HepG2 (cell line): ENCODE measurements around the gene NPFFR1. TPM values are rescaled to one million over a fixed set of nuclear protein-coding genes. Genes with fewer than 3 reads are reported as not detected.

Experiments
- ATAC-seq: fragments of 200-7000 bp; cut with Tn5 transposase; 3 replicates; pipeline ENCODE4 v1.9.1; 2020; ENCODE audit warnings: mild to moderate bottlenecking, moderate library complexity
- BruUV-seq: library from RNA; stranded (reverse); fragments of 400-500 nt; replicated peaks from 2 replicates; lab custom pipeline; 2021; lab: Mats Ljungman, UMichigan
- CTCF ChIA-PET: fragments of 300-600 bp; formaldehyde crosslinking; extraction: SDS; loops from one replicate; lab custom pipeline; 2021; ENCODE audit warnings: low total read pairs, inconsistent platforms, low intra/inter-chr PET ratio; lab: Yijun Ruan, JAX
- POLR2A ChIA-PET: fragments of 350-600 bp; sonication (Branson Sonifier 250); formaldehyde crosslinking; loops from one replicate; lab custom pipeline; 2020; ENCODE audit warnings: antibody characterized with exemption, inconsistent platforms; lab: Yijun Ruan, JAX
- DNase-seq: peaks from one replicate; pipeline ENCODE4 v3.0.0-alpha.2; 2015; ENCODE audit warnings: low spot score
- FAIRE-seq: peaks from 3 replicates; lab custom pipeline; 2011; peaks lifted over from hg19 to GRCh38; lab: Jason Lieb, UNC
- H2AFZ ChIP-seq: one replicate; pipeline ENCODE4 v1.6.1; 2011; ENCODE audit warnings: low read length, inconsistent platforms
- H3K27ac ChIP-seq: fragments of 300-600 bp; 3 replicates; pipeline ENCODE4 v1.8.0; 2011; ENCODE audit warnings: mixed run types, mild to moderate bottlenecking, mixed read lengths, low read length, inconsistent platforms; ENCODE audit not compliant: insufficient read depth; ENCODE audit errors: extremely low read length
- H3K27me3 ChIP-seq, 2 experiments: fragments of 200-600 bp in 1 of 2; 2 replicates in 1 of 2; 3 replicates in 1 of 2; pipeline versions ENCODE4 v1.6.0 to v1.8.0; 2011; ENCODE audit warnings: low read length in 2 of 2, mild to moderate bottlenecking in 2 of 2, moderate library complexity in 2 of 2, inconsistent platforms in 1 of 2; ENCODE audit not compliant: insufficient read depth in 2 of 2, control insufficient read depth in 1 of 2
- H3K36me3 ChIP-seq, 2 experiments: fragments of 200-600 bp in 1 of 2; replicated peaks in 1 of 2; 2 replicates in 1 of 2; 3 replicates in 1 of 2; pipeline versions ENCODE4 v1.5.1 to v1.8.0; 2011; ENCODE audit warnings: low read length in 2 of 2, inconsistent platforms in 1 of 2; ENCODE audit not compliant: insufficient read depth in 2 of 2, control insufficient read depth in 1 of 2
- H3K4me1 ChIP-seq: 2 replicates; pipeline ENCODE4 v1.5.1; 2012; ENCODE audit warnings: low read length, inconsistent platforms; ENCODE audit not compliant: insufficient read depth
- H3K4me2 ChIP-seq: 2 replicates; pipeline ENCODE4 v1.6.0; 2011; ENCODE audit warnings: low read depth, low read length, inconsistent platforms
- H3K4me3 ChIP-seq, 3 experiments: fragments of 200-600 bp in 1 of 3; sonication (generic), shearing (Covaris generic) in 1 of 3; replicated peaks in 1 of 3; 2 replicates each; pipeline ENCODE4 v1.5.1; 2011 to 2016; ENCODE audit warnings: low read length in 3 of 3, inconsistent platforms in 2 of 3, low read depth in 2 of 3, mild to moderate bottlenecking in 2 of 3, control low read depth in 1 of 3, mixed read lengths in 1 of 3; ENCODE audit not compliant: insufficient read depth in 1 of 3
- H3K79me2 ChIP-seq: one replicate; pipeline ENCODE4 v1.6.1; 2011; ENCODE audit warnings: low read length, inconsistent platforms; ENCODE audit not compliant: insufficient read depth
- H3K9ac ChIP-seq: 2 replicates; pipeline ENCODE4 v1.6.0; 2011; ENCODE audit warnings: mild to moderate bottlenecking, low read depth, low read length, inconsistent platforms; ENCODE audit not compliant: insufficient read depth
- H3K9me3 ChIP-seq: 2 replicates; pipeline ENCODE4 v1.5.1; 2012; ENCODE audit warnings: mild to moderate bottlenecking, low read length
- H4K20me1 ChIP-seq: 2 replicates; pipeline ENCODE4 v1.6.0; 2011; ENCODE audit warnings: inconsistent platforms, mild to moderate bottlenecking, low read length, moderate library complexity; ENCODE audit not compliant: insufficient read depth
- HNF4G ChIP-seq, 2 experiments: sonication (generic) in 1 of 2; formaldehyde crosslinking in 1 of 2; IDR thresholded peaks; 2 replicates each; pipeline versions ENCODE4 v1.4.0 to v1.6.1; 2011 to 2020; ENCODE audit warnings: borderline replicate concordance in 2 of 2, low read depth in 2 of 2, mild to moderate bottlenecking in 2 of 2, low read length in 1 of 2, missing genetic modification reagents in 1 of 2, moderate library complexity in 1 of 2
- ISL2 ChIP-seq: sonication (generic); formaldehyde crosslinking; IDR thresholded peaks from 2 replicates; pipeline ENCODE4 v1.5.0; 2020; ENCODE audit warnings: missing genetic modification reagents
- NCOA1 ChIP-seq: sonication (generic); formaldehyde crosslinking; IDR thresholded peaks from 2 replicates; pipeline ENCODE4 v1.9.0; 2021; ENCODE audit warnings: missing genetic modification reagents
- SMC3 ChIP-seq: IDR thresholded peaks from 2 replicates; pipeline ENCODE4 v1.6.1; 2011; ENCODE audit warnings: low read length, improper control_type of control experiment
- SPEN ChIP-seq: sonication (generic); formaldehyde crosslinking; IDR thresholded peaks from 2 replicates; pipeline ENCODE4 v1.5.1; 2020; ENCODE audit warnings: low read depth, mild to moderate bottlenecking, missing genetic modification reagents
- XRCC5 ChIP-seq: fragments of 200-400 bp; formaldehyde crosslinking; optimal IDR thresholded peaks from 2 replicates; pipeline ENCODE3; 2017; ENCODE audit warnings: mild to moderate bottlenecking, low read length
- ZEB1 ChIP-seq: IDR thresholded peaks from 2 replicates; pipeline ENCODE4 v1.6.1; 2012; ENCODE audit warnings: mild to moderate bottlenecking, low read depth, inconsistent platforms; ENCODE audit not compliant: insufficient replicate concordance
- WGBS: methylation state at CpG from one replicate; pipeline ENCODE4 v1.1.6; 2017; ENCODE audit warnings: low lambda C conversion rate; 5-methylcytosine and 5-hydroxymethylcytosine counted together
- in situ Hi-C: cut with HindIII; loops from 2 replicates; pipeline ENCODE4 v1.10.0; 2017; ENCODE audit warnings: low pct_unique_long_range_greater_than_20kb; ENCODE audit not compliant: extremely low pct_ligation_motif_present
- intact Hi-C: fragments of 100-400 bp; cut with micrococcal nuclease; formaldehyde crosslinking; loops from one replicate; pipeline ENCODE4 v1.10.0; 2022; ENCODE audit not compliant: unreplicated experiment
- polyA plus RNA-seq, 8 experiments: library from polyadenylated mRNA; depleted of rRNA in 3 of 8; stranded (reverse) in 7 of 8; unstranded in 1 of 8; fragments of >200 nt; fragmentation: Illumina TruSeq in 4 of 8; extraction: Trizol in 4 of 8; gene quantifications; 2 replicates each; pipeline versions ENCODE4 v1.2.1 to v1.2.3, GENCODE V29; 2011 to 2016; ENCODE audit warnings: low read depth in 4 of 8, missing spikeins in 1 of 8, mixed read lengths in 1 of 8; ENCODE audit not compliant: insufficient read depth in 1 of 8
- total RNA-seq, 5 experiments: library from RNA; depleted of rRNA; stranded (reverse); fragments of >200 nt; fragmentation: Illumina TruSeq; extraction: Trizol; gene quantifications; 2 replicates each; pipeline ENCODE4 v1.2.3, GENCODE V29; 2016; ENCODE audit warnings: low read depth in 1 of 5
- TF ChIP-seq, protein P1 (sequence below): sonication (generic); formaldehyde crosslinking; IDR thresholded peaks from 2 replicates; pipeline ENCODE4 v1.4.0; 2020; ENCODE audit warnings: missing genetic modification reagents
- TF ChIP-seq, protein P2 (sequence below), 2 experiments: IDR thresholded peaks; 2 replicates each; pipeline ENCODE4 v1.6.1; 2011 to 2012; ENCODE audit warnings: low read length in 2 of 2, borderline replicate concordance in 1 of 2, low read depth in 1 of 2, mild to moderate bottlenecking in 1 of 2, moderate library complexity in 1 of 2

NPFFR1 gene
- total and polyA plus RNA-seq, 2 of the 13 experiments (the other 11 are each of a cell fraction or from before 2014, with no cell fraction given), result under 0.01 TPM; not detected in 1

DNA sequence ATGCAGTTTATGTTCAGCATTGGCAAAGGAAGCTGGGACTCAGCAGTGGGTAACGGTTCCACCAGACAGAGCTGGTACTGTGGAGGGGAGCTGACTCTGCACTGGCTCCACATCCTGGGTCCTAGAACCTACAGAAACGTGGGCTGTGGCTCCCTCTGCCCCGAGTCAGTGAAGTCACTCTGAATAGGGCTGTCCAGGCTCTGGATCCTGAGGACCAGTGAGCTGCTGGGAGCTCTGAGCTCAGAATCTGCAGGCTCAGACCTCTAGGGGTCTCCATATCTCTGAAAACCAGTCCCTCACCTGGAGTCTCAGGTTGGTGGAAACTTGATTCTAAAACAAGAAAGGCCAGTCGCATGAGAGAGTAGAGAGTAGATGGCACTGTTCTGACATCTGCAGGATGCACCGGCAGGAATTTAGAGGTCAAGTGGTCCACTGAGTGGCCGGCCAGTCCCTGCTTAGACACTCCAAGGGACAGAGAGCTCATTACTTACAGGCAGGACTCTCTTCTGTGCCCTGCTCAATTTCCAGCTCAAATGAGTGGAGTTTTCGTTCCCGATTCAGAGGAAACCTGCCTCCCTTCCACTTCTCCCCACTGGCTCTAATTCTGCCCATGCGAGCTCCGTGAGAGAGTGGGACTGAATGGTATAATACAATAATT lies 18.6 kb downstream of the NPFFR1 start (continued):
- TF ChIP-seq, protein P1, sequence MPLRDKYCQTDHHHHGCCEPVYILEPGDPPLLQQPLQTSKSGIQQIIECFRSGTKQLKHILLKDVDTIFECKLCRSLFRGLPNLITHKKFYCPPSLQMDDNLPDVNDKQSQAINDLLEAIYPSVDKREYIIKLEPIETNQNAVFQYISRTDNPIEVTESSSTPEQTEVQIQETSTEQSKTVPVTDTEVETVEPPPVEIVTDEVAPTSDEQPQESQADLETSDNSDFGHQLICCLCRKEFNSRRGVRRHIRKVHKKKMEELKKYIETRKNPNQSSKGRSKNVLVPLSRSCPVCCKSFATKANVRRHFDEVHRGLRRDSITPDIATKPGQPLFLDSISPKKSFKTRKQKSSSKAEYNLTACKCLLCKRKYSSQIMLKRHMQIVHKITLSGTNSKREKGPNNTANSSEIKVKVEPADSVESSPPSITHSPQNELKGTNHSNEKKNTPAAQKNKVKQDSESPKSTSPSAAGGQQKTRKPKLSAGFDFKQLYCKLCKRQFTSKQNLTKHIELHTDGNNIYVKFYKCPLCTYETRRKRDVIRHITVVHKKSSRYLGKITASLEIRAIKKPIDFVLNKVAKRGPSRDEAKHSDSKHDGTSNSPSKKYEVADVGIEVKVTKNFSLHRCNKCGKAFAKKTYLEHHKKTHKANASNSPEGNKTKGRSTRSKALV (CRISPR knock-in tag), result no peak
- TF ChIP-seq HNF4G (IDR thresholded peaks at IDR 0.05; ENCODE audit: borderline replicate concordance, low read depth, low read length) (no peak), HNF4G (CRISPR knock-in tag; IDR thresholded peaks at IDR 0.05; ENCODE audit: borderline replicate concordance, low read depth) (0 out of 2 replicates have a peak, but pooled peaks have one; percentile 43), NCOA1 (CRISPR knock-in tag) (no peak), SPEN (CRISPR knock-in tag) (no peak), ZEB1 (peak; percentile 59), XRCC5 (peak; percentile 57), SMC3 (peak; percentile 59; the same call in 1 of the 2 replicates)
- TF ChIP-seq, all 625 proteins: peak for 13

DNA sequence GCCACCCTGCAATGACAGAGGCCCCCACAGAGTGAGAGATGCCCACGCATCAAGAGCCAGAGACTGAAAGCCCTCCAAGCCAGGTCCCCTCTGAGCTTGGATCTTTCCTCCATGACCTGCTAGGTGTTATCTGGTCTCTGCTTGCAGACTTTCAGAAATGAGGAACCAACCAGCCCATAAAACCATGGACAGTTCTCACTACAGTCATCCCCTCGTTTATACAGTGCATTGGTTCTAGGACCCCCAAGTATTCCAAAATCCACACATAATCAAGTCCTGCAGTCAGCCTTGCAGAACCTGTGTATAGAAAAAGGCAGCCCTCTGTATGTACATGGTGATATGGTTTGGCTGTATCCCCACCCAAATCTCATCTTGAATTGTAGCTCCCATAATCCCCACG lies 23.1 kb downstream of the NPFFR1 start:
- H3K27me3 ChIP-seq, result peaks cover 0 to 8% of the 10 kb centered on the region in 2 experiments; a peak in 3 of 5 replicates
- WGBS, result 50% methylated on average over 3 of the region's 3 CpGs
- intact Hi-C loops, result no loop called here
- no TSS peak for BruUV-seq
- no peak for DNase-seq
- no peaks in the 10 kb centered on the region for H4K20me1 ChIP-seq
- H3K4me2 ChIP-seq, result no peak overlapping the region
- peaks cover 9% of the 10 kb centered on the region for H3K9me3 ChIP-seq
- POLR2A ChIA-PET, result no interaction called here
- in situ Hi-C loops, result no loop called here
- H3K27ac ChIP-seq, result no peak overlapping the region
- CTCF ChIA-PET, result no interaction called here
- no peak for FAIRE-seq
- no peaks in the 10 kb centered on the region for H3K36me3 ChIP-seq
- ATAC-seq, result no peak
- no peak overlapping the region for H2AFZ ChIP-seq
- no peaks in the 10 kb centered on the region for H3K79me2 ChIP-seq
- no peak overlapping the region for H3K4me3 ChIP-seq
- H3K4me1 ChIP-seq, result peaks cover 42% of the 10 kb centered on the region
- TF ChIP-seq, protein P2, sequence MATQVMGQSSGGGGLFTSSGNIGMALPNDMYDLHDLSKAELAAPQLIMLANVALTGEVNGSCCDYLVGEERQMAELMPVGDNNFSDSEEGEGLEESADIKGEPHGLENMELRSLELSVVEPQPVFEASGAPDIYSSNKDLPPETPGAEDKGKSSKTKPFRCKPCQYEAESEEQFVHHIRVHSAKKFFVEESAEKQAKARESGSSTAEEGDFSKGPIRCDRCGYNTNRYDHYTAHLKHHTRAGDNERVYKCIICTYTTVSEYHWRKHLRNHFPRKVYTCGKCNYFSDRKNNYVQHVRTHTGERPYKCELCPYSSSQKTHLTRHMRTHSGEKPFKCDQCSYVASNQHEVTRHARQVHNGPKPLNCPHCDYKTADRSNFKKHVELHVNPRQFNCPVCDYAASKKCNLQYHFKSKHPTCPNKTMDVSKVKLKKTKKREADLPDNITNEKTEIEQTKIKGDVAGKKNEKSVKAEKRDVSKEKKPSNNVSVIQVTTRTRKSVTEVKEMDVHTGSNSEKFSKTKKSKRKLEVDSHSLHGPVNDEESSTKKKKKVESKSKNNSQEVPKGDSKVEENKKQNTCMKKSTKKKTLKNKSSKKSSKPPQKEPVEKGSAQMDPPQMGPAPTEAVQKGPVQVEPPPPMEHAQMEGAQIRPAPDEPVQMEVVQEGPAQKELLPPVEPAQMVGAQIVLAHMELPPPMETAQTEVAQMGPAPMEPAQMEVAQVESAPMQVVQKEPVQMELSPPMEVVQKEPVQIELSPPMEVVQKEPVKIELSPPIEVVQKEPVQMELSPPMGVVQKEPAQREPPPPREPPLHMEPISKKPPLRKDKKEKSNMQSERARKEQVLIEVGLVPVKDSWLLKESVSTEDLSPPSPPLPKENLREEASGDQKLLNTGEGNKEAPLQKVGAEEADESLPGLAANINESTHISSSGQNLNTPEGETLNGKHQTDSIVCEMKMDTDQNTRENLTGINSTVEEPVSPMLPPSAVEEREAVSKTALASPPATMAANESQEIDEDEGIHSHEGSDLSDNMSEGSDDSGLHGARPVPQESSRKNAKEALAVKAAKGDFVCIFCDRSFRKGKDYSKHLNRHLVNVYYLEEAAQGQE (IDR thresholded peaks at IDR 0.05; ENCODE audit: borderline replicate concordance in 1 of 2, low read depth in 1 of 2, low read length in 2 of 2), result 0 out of 4 replicates have a peak, but pooled peaks of 1 of the 2 experiments have one; percentile 9
- TF ChIP-seq ISL2 (CRISPR knock-in tag), result no peak
- H3K9ac ChIP-seq, result no peak overlapping the region
